ENCODE results near the gene TSPAN9. TPM values are rescaled to one million over a fixed set of nuclear protein-coding genes. Genes with fewer than 3 reads are reported as not detected.

The TSPAN9 gene
- polyA plus RNA-seq, 1 of the 3 experiments (the other 2 are of a cell fraction) = 34.9 TPM

- Histone ChIP-seq H3K4me2 (no peak overlapping the region), H3K9me2 (no peaks in the 10 kb centered on the region), H3F3A (replicated peaks; ENCODE audit: insufficient read depth) (peaks cover 8% of the 10 kb centered on the region), H3K9ac (no peak overlapping the region), H2AFZ (ENCODE audit: low read depth) (no peak overlapping the region), H3K4me3 (ENCODE audit: low read depth in 2 of 2, low read length in 1 of 2) (no peak overlapping the region), H3K9me3 (no peaks in the 10 kb centered on the region), H3K79me2 (ENCODE audit: insufficient read depth) (peaks cover 3% of the 10 kb centered on the region; the same call in 1 of the 2 replicates), H3K36me3 (replicated peaks in 1 of 2; ENCODE audit: control insufficient read depth in 1 of 2, insufficient read depth in 2 of 2, low read length in 1 of 2) (peaks cover 0 to 9% of the 10 kb centered on the region in 2 experiments), H4K20me1 (ENCODE audit: insufficient read depth) (no peaks in the 10 kb centered on the region), H3K27me3 (ENCODE audit: insufficient read depth) (no peaks in the 10 kb centered on the region), H3K27ac (ENCODE audit: low read depth in 2 of 2, low read length in 1 of 2) (no peak overlapping the region), H3K4me1 (ENCODE audit: control insufficient read depth in 1 of 2, insufficient read depth in 2 of 2, low read depth in 1 of 2, low read length in 1 of 2) (peaks cover 8 to 18% of the 10 kb centered on the region in 2 experiments; a peak in 3 of 4 replicates)
- ChIA-PET CTCF (interaction anchor here (2.0 kb wide), 1 partner anchor 27 kb away, joined by 6 read pairs; no protein-coding TSS in a partner anchor), POLR2A (no interaction called here)
- 97% methylated on average over 3 of the region's 5 CpGs for WGBS (ENCODE audit: low lambda C conversion rate)
- no peak for DNase-seq
- TF ChIP-seq FOSL2 (IDR thresholded peaks at IDR 0.05; ENCODE audit: borderline replicate concordance, low read depth) (no peak), ELF1 (IDR thresholded peaks at IDR 0.05) (no peak)
These were observed 152.4 kb downstream of the TSPAN9 start for GRCh38 chr12:3229577-3229976.

- peaks cover 2 to 5% of the 10 kb centered on the region in 2 experiments; a peak in 3 of 4 replicates for H3K4me1 ChIP-seq (ENCODE audit: control insufficient read depth in 1 of 2, insufficient read depth in 2 of 2, low read depth in 1 of 2, low read length in 1 of 2)
- H3K9me3 ChIP-seq = no peaks in the 10 kb centered on the region
- H3K9ac ChIP-seq = no peak overlapping the region
- H3K79me2 ChIP-seq (ENCODE audit: insufficient read depth) = peaks cover 3% of the 10 kb centered on the region; the same call in 1 of the 2 replicates
- H2AFZ ChIP-seq (ENCODE audit: low read depth) = no peak overlapping the region
- H3K4me2 ChIP-seq = no peak overlapping the region
- TF ChIP-seq GABPA (IDR thresholded peaks at IDR 0.05; ENCODE audit: low read depth) (no peak), FOXM1 (IDR thresholded peaks at IDR 0.05; ENCODE audit: low read depth) (no peak), RAD21 (IDR thresholded peaks at IDR 0.05; ENCODE audit: low read length) (no peak), YY1 (IDR thresholded peaks at IDR 0.05; ENCODE audit: low read depth) (no peak)
- no peak overlapping the region for H3K27ac ChIP-seq (ENCODE audit: low read depth in 2 of 2, low read length in 1 of 2)
- H3K9me2 ChIP-seq = no peaks in the 10 kb centered on the region
- CTCF ChIA-PET = no interaction called here
- DNase-seq = no peak
- H3K4me3 ChIP-seq (ENCODE audit: low read depth in 2 of 2, low read length in 1 of 2) = no peak overlapping the region
- POLR2A ChIA-PET = no interaction called here
- no peaks in the 10 kb centered on the region for H4K20me1 ChIP-seq (ENCODE audit: insufficient read depth)
- H3K27me3 ChIP-seq (ENCODE audit: insufficient read depth) = no peaks in the 10 kb centered on the region
- 81% methylated on average over 14 of the region's 14 CpGs for WGBS (ENCODE audit: low lambda C conversion rate)
- H3F3A ChIP-seq (replicated peaks; ENCODE audit: insufficient read depth) = peaks cover 4% of the 10 kb centered on the region
- H3K36me3 ChIP-seq (replicated peaks in 1 of 2; ENCODE audit: control insufficient read depth in 1 of 2, insufficient read depth in 2 of 2, low read length in 1 of 2) = peaks cover 0 to 9% of the 10 kb centered on the region in 2 experiments
These were observed 153.7 kb downstream of the TSPAN9 start for GRCh38 chr12:3230758-3231375.

GRCh38 chr12:3231399-3231876, 154.3 kb downstream of the TSPAN9 start:
- POLR2A ChIA-PET = no interaction called here
- no peak for DNase-seq
- no peaks in the 10 kb centered on the region for H3K27me3 ChIP-seq (ENCODE audit: insufficient read depth)

More at GRCh38 chr12:3231399-3231876, 154.3 kb downstream of the TSPAN9 start:
- Histone ChIP-seq H4K20me1 (ENCODE audit: insufficient read depth) (no peaks in the 10 kb centered on the region), H3K4me2 (no peak overlapping the region), H3K27ac (ENCODE audit: low read depth in 2 of 2, low read length in 1 of 2) (no peak overlapping the region), H3K9me3 (no peaks in the 10 kb centered on the region), H3K4me3 (ENCODE audit: low read depth in 2 of 2, low read length in 1 of 2) (no peak overlapping the region), H3K4me1 (ENCODE audit: control insufficient read depth in 1 of 2, insufficient read depth in 2 of 2, low read depth in 1 of 2, low read length in 1 of 2) (peaks cover 2% of the 10 kb centered on the region in 2 experiments; a peak in 2 of 4 replicates), H3K36me3 (replicated peaks in 1 of 2; ENCODE audit: control insufficient read depth in 1 of 2, insufficient read depth in 2 of 2, low read length in 1 of 2) (peaks cover 0 to 9% of the 10 kb centered on the region in 2 experiments), H3K79me2 (ENCODE audit: insufficient read depth) (peaks cover 3% of the 10 kb centered on the region; the same call in 1 of the 2 replicates), H3F3A (replicated peaks; ENCODE audit: insufficient read depth) (no peaks in the 10 kb centered on the region), H3K9me2 (no peaks in the 10 kb centered on the region), H2AFZ (ENCODE audit: low read depth) (no peak overlapping the region), H3K9ac (no peak overlapping the region)
- 97% methylated on average over 6 of the region's 19 CpGs for WGBS (ENCODE audit: low lambda C conversion rate)
- CTCF ChIA-PET = interaction anchor here (1.0 to 1.2 kb wide), 2 partner anchors 29 to 96 kb away, joined by 3 to 6 read pairs; no protein-coding TSS in a partner anchor
- TF ChIP-seq USF1 (IDR thresholded peaks at IDR 0.05; ENCODE audit: borderline replicate concordance, low read depth) (no peak), RFX5 (IDR thresholded peaks at IDR 0.05; ENCODE audit: low read length) (no peak), SMC3 (IDR thresholded peaks at IDR 0.05; ENCODE audit: low read depth, low read length) (no peak), ELF1 (IDR thresholded peaks at IDR 0.05) (no peak), YY1 (IDR thresholded peaks at IDR 0.05; ENCODE audit: low read depth) (no peak), SIN3A (IDR thresholded peaks at IDR 0.05; ENCODE audit: borderline replicate concordance, low read depth, low read length) (no peak), ZBTB33 (IDR thresholded peaks at IDR 0.05; ENCODE audit: borderline replicate concordance, low read depth) (no peak), MXI1 (IDR thresholded peaks at IDR 0.05; ENCODE audit: low read depth, low read length) (no peak), FOSL2 (IDR thresholded peaks at IDR 0.05; ENCODE audit: borderline replicate concordance, low read depth) (no peak), GABPA (IDR thresholded peaks at IDR 0.05; ENCODE audit: low read depth) (no peak), TEAD4 (IDR thresholded peaks at IDR 0.05; ENCODE audit: borderline replicate concordance, insufficient read depth) (no peak), GATA2 (CRISPR knock-in tag; IDR thresholded peaks at IDR 0.05) (no peak), TCF12 (IDR thresholded peaks at IDR 0.05) (no peak), RXRA (IDR thresholded peaks at IDR 0.05; ENCODE audit: borderline replicate concordance, low read depth) (no peak), NFIC (IDR thresholded peaks at IDR 0.05; ENCODE audit: borderline replicate concordance) (no peak), EZH2phosphoT487 (IDR thresholded peaks at IDR 0.05; ENCODE audit: borderline replicate concordance, low read depth) (no peak), FOXM1 (IDR thresholded peaks at IDR 0.05; ENCODE audit: low read depth) (no peak)

All from SK-N-SH (cell line).